ENCODE measurements around the gene CNTN4. TPM values are rescaled to one million over a fixed set of nuclear protein-coding genes. Genes with fewer than 3 reads are reported as not detected.
"Not testable (repeated sequence)": the region's sequence is repeated elsewhere in the genome, so short reads cannot be mapped to it uniquely, and the experiment has no call there.

The CNTN4 gene
- total RNA-seq, 1 donor from 2014 or later = 34.3 TPM

- DNase-seq = peak; percentile 6
Measured at GRCh38 chr3:2984831-2985220, 886.2 kb downstream of the CNTN4 start.

GRCh38 chr3:2985479-2985878 lies 886.8 kb downstream of the CNTN4 start:
- DNase-seq = no peak

DNA sequence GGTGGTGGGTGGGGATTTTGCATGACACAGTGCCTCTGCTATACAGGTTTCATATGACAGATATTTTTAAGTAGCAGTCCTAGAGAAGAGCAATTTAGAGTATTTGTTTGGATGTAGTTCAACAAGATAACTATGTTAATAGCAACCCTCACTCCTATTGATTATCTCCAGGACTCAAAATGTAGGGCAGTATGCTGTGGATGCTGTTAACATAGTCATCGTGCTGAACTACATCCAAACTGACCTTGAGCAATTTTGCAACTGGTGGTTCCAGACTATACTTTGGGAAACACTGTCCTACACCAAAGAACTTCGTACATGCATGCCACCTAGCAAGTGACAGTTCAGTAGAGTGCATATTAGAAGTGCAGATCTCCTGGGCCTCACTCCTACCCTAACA lies 893.9 kb downstream of the CNTN4 start:
- DNase-seq = no peak

DNA sequence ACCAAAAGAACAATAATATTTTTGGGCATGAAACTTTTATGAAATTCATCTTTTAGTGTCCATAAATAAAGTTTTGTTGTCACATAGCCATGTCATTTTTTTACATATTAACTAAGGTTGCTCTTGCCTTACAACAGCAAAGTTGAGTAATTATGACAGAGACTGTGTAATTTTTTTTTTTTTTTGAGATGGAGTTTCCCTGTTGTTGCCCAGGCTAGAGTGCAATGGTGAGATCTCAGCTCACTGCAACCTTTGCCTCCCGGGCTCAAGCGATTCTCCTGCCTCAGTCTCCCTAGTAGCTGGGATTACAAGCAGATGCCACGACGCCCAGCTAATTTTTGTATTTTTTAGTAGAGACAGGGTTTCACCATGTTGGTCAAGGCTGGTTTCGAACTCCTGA lies 894.5 kb downstream of the CNTN4 start:
- DNase-seq = not testable (repeated sequence)

DNA sequence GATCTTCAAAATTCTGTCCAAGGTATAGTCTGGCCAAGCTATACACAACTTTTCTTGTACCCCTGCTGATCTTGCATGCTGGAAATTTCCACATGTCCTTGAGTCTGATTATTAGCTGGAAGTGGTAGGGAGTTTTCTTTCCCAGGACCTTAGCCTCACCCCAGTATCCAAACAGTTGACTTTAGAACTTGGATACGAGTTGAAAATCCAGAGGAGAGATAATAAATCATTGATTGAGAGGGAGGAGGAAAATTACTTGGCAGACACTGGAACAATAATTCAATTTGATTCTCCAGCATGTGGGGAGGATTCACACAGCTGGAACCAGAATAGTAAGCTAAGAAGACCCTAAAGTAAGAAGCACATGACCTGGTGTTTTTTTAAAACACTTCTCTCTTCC lies 895.1 kb downstream of the CNTN4 start:
- DNase-seq = no peak

GRCh38 chr3:2995195-2995594 lies 896.5 kb downstream of the CNTN4 start:
- no peak for DNase-seq

DNA sequence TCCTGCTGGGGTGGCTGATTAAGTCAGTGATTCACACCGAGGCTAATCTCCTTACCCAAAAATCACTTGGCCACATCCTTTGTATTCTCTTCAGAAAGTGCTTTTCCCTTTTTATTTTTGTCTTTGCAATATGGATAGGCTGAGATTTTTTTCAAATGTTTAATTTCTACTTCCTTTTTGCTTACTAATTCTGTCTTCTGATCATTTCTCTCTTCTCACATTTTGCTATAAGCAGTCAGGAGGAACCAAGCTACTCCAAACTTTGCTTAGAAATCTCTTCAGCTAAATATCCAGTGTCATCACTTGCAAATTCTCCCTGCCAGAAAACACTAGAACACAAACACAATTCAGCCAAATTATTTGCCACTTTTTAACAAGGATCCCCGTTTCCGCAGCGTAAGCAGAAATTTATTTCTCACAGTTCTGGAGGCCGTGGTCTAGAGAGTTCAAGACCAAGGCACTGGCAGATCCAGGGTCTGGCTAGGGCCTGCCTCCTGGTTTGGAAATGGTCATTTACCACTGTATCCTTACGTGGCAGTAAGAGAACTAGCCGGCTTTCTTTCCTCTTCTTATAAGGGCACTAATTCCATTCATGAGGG lies 906.6 kb downstream of the CNTN4 start:
- DNase-seq = no peak

- no peak for DNase-seq
Measured at GRCh38 chr3:3013317-3014052, 914.8 kb downstream of the CNTN4 start.

DNA sequence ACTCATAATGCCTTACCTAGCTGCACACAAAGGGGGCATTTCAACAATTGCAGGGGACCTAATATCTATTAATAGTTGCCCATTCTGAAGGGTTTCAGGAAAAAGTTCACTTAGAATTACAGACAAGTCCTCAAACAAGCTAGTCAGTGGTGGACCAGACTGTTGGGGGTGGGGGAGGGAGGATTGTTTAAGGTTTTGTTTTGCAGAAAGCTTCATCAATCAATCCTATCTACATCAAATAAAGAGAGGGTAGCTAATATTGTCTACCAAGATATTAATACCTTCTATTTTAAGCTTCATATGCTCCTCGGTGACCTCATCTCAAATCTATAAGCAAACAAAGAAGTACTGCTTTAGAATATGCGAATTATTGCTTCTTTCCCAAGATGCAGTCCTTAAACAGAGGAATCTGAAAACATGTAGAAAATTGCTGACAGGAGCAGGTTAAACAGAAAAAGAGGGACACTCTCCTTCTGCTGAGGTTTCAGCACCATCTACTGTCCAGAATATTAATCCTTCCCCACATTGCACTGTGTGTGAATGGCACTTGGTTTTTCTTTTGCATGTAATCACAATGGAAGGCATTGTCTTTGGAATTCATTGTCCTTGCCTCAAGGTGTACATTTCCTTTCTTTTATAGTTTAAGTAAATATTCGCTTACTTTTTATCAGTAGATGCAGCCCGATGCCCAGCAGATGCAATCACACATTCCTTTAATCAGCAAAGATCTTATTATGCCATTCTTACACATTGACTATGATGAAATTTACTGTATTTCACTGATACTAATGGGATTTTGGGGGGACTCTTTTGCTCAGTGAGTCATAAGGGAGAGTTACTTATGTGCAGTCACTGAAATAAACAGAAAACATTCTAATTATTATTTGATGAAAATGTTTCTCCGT lies 916.8 kb downstream of the CNTN4 start:
- DNase-seq = peak; percentile 69

GRCh38 chr3:3016226-3016625 lies 917.6 kb downstream of the CNTN4 start:
- DNase-seq = no peak

- no peak for DNase-seq
Measured at GRCh38 chr3:3020209-3020608, 921.5 kb downstream of the CNTN4 start.

GRCh38 chr3:3023111-3023745 lies 924.6 kb downstream of the CNTN4 start:
- DNase-seq = peak; percentile 56

- no peak for DNase-seq
Measured at GRCh38 chr3:3027976-3028567, 929.4 kb downstream of the CNTN4 start.

- no peak for DNase-seq
Measured at GRCh38 chr3:3031326-3031725, 932.7 kb downstream of the CNTN4 start.

DNA sequence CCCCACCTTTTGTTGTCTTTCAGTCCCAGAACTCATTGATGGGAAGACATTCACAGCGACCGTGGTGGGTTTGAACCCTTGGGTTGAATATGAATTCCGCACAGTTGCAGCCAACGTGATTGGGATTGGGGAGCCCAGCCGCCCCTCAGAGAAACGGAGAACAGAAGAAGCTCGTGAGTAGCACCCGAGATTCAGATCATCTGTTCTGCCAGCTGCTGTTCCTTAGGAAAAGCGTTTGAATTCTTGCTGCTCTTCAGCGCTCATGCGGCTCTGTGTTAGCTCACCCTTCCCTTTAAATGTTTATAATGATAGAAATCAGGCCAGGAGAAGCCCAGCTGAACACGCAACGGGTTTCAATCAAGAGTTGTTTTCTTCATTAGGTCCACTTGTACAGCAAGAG lies 938.5 kb downstream of the CNTN4 start:
- DNase-seq = peak; percentile 12

DNA sequence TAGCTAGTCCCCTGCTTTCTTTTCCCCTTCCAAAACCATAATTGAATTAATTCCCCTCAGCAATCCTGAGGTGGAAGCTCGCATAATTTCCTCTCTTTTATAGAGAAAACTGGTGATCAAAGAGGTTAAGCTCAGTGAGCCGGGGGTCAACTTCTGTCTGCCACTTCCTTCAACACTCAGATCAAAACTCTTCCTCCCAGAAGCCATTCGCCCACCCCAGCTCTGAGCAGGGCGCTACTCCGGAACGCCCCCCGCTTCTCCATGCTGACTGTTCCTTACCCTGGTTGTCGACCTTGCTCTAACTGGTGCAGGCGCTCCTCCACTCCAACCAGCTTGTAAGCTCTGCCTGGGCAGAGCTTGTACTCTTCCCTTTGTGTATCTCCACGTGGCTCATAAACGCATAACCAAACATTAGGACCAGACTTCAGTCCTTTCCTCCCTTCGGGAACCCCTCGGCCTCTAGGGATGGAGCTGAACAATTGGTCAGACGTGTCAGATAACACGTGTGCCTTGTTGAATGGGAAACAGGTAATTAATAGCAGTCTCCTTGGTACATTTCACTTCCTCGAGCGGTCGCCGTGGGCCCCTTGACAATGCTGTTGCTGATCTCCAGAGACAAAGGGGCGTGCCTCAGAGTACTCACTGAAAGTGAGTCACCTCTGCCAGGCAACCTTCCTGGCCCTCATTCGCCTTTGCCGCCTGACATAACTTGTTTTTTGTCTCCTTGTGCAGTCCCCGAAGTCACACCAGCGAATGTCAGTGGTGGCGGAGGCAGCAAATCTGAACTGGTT lies 939.7 kb downstream of the CNTN4 start:
- no peak for DNase-seq

DNA sequence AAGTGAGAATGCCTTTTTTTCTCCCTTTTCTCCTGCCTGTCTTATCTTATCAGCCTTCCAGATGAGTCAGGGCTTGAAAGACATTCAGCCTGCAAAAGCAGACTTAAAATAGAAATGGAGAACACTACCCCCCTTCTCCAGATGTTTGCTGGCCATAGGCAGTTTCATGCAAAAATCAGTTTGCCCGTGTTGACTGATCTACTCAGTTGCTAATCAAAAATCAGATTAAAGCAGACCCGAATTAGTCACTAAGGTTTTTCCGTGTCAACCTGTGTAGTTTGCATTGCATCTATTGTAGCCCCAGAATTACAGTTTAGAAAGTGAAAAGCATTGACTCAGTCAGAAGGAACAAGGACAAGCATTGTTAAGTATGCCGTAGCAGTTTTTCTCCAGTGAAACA lies 955.3 kb downstream of the CNTN4 start:
- no peak for DNase-seq

DNA sequence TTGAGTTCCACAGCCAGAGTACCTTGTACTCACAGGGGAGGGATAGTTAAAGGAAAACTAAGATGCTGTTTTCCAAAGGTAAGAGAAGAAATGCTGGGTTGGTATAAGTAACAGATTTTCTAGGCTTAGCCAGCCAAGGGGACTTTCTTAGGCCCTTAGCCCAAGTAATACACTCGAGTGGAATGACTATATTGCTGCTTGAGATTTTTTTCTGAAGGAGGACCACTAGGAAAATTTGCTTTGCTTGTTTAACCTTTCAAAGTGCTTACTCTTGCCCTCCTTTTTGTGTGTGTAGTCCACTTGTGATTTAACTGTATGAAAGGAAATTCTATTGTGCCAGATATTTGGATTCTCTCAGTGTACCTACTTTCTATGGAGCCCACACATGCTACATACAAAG lies 961.0 kb downstream of the CNTN4 start:
- no peak for DNase-seq

DNA sequence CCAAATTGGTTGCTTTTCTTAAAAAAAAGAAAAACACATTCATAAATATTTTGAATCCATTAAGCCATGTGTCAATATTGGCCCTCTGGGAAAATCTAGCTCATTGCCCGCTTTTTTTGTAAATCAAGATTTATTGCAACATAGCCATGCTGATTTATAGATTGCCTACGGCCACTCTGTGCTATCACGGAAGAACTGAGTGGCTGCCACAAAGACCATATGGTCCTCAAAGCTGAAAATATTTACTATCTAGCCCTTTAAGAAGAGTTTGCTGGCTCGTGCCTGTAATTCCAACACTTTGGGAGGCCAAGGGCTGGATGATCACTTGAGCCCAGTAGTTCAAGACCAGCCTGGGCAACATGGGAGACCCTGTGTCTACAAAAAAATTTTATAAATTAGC lies 965.6 kb downstream of the CNTN4 start:
- DNase-seq = no peak

GRCh38 chr3:3065876-3066275 lies 967.2 kb downstream of the CNTN4 start:
- no peak for DNase-seq

GRCh38 chr3:3066378-3066777 lies 967.7 kb downstream of the CNTN4 start:
- DNase-seq = no peak
